OCI-LY1 (cell line): ENCODE results near the gene PPCS.

Experiments
- CTCF ChIP-seq: fragments of 200-600 bp; sonication (generic), shearing (Covaris generic); IDR thresholded peaks from 2 replicates; pipeline ENCODE4 v1.5.1; 2017; ENCODE audit warnings: mild to moderate bottlenecking, antibody characterized with exemption, low read length, moderate library complexity, mixed read lengths
- EZH2 ChIP-seq: fragments of 200-600 bp; sonication (generic), shearing (Covaris generic); IDR thresholded peaks from 2 replicates; pipeline ENCODE4 v1.8.0; 2017; ENCODE audit warnings: borderline replicate concordance, mixed run types, mild to moderate bottlenecking, antibody characterized with exemption, low read length, moderate library complexity, mixed read lengths

- TF ChIP-seq CTCF = no peak
- TF ChIP-seq EZH2 = no peak
These were observed 32.7 kb upstream of the PPCS start for GRCh38 chr1:42423681-42424080.
